ENCODE measurements around the gene DNM3. TPM values are rescaled to one million over a fixed set of nuclear protein-coding genes. Genes with fewer than 3 reads are reported as not detected.

The DNM3 gene
- total and polyA plus RNA-seq, 10 of the 15 experiments (the other 5 are each of a cell fraction or from before 2014, with no cell fraction given) = 0.03 to 1.5 (median 0.08) TPM; not detected in 3

DNA sequence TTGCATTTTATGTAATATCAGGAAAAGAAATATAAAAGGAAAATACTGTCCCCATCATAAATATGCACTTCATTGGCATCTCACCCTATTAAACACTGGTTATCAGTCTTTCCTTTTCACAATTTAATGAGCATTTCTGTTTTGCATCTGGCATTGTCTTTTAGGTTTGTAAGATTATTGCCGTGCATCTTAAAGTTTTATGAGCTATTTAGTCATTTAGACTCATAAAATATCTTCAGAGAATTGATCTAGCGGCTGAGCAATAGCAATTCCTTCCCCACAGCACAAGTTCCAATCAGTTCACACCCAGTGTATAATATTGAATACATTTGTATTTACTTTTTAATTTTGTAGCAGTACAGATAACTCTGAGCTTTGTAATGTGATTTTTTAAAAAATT, 466.8 kb downstream of the DNM3 start:
- no peak overlapping the region for H3K27ac ChIP-seq (ENCODE audit: control insufficient read depth, insufficient read depth)
- TF ChIP-seq, protein P1, sequence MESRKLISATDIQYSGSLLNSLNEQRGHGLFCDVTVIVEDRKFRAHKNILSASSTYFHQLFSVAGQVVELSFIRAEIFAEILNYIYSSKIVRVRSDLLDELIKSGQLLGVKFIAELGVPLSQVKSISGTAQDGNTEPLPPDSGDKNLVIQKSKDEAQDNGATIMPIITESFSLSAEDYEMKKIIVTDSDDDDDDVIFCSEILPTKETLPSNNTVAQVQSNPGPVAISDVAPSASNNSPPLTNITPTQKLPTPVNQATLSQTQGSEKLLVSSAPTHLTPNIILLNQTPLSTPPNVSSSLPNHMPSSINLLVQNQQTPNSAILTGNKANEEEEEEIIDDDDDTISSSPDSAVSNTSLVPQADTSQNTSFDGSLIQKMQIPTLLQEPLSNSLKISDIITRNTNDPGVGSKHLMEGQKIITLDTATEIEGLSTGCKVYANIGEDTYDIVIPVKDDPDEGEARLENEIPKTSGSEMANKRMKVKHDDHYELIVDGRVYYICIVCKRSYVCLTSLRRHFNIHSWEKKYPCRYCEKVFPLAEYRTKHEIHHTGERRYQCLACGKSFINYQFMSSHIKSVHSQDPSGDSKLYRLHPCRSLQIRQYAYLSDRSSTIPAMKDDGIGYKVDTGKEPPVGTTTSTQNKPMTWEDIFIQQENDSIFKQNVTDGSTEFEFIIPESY (IDR thresholded peaks at IDR 0.05) = no peak
- TF ChIP-seq SUPT20H (IDR thresholded peaks at IDR 0.05; ENCODE audit: borderline replicate concordance, control insufficient read depth, low read depth, low read length) = no peak
- no peak for TF ChIP-seq NRF1 (conservative IDR thresholded peaks at IDR 0.05; ENCODE audit: low read depth, low read length)
- TF ChIP-seq SREBF2 (IDR thresholded peaks at IDR 0.05; ENCODE audit: low read length) = no peak
- TF ChIP-seq, protein P2, sequence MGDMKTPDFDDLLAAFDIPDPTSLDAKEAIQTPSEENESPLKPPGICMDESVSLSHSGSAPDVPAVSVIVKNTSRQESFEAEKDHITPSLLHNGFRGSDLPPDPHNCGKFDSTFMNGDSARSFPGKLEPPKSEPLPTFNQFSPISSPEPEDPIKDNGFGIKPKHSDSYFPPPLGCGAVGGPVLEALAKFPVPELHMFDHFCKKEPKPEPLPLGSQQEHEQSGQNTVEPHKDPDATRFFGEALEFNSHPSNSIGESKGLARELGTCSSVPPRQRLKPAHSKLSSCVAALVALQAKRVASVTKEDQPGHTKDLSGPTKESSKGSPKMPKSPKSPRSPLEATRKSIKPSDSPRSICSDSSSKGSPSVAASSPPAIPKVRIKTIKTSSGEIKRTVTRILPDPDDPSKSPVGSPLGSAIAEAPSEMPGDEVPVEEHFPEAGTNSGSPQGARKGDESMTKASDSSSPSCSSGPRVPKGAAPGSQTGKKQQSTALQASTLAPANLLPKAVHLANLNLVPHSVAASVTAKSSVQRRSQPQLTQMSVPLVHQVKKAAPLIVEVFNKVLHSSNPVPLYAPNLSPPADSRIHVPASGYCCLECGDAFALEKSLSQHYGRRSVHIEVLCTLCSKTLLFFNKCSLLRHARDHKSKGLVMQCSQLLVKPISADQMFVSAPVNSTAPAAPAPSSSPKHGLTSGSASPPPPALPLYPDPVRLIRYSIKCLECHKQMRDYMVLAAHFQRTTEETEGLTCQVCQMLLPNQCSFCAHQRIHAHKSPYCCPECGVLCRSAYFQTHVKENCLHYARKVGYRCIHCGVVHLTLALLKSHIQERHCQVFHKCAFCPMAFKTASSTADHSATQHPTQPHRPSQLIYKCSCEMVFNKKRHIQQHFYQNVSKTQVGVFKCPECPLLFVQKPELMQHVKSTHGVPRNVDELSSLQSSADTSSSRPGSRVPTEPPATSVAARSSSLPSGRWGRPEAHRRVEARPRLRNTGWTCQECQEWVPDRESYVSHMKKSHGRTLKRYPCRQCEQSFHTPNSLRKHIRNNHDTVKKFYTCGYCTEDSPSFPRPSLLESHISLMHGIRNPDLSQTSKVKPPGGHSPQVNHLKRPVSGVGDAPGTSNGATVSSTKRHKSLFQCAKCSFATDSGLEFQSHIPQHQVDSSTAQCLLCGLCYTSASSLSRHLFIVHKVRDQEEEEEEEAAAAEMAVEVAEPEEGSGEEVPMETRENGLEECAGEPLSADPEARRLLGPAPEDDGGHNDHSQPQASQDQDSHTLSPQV (IDR thresholded peaks at IDR 0.05) = no peak
- TF ChIP-seq NBN (IDR thresholded peaks at IDR 0.05) = no peak
- no peak for TF ChIP-seq HDAC6 (IDR thresholded peaks at IDR 0.05; ENCODE audit: unreplicated experiment)
- no peak for TF ChIP-seq SIN3A (IDR thresholded peaks at IDR 0.05; ENCODE audit: low read depth, low read length)
- TF ChIP-seq, protein P3, sequence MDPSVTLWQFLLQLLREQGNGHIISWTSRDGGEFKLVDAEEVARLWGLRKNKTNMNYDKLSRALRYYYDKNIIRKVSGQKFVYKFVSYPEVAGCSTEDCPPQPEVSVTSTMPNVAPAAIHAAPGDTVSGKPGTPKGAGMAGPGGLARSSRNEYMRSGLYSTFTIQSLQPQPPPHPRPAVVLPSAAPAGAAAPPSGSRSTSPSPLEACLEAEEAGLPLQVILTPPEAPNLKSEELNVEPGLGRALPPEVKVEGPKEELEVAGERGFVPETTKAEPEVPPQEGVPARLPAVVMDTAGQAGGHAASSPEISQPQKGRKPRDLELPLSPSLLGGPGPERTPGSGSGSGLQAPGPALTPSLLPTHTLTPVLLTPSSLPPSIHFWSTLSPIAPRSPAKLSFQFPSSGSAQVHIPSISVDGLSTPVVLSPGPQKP (IDR thresholded peaks at IDR 0.05; ENCODE audit: low read depth, low read length) = no peak
- no peak for TF ChIP-seq NR2C2 (IDR thresholded peaks at IDR 0.05; ENCODE audit: borderline replicate concordance, control insufficient read depth, insufficient read length, low read depth)
- TF ChIP-seq BHLHE40 (IDR thresholded peaks at IDR 0.05; ENCODE audit: borderline replicate concordance in 1 of 2, low read depth in 2 of 2, low read length in 1 of 2) = no peak
- TF ChIP-seq KAT2A (conservative IDR thresholded peaks at IDR 0.05; ENCODE audit: control insufficient read depth, low read depth, low read length) = no peak
- intact Hi-C loops (cut with micrococcal nuclease; ENCODE audit: unreplicated experiment) (no loop called here), in situ Hi-C loops (cut with MboI) (no loop called here)
- H3K36me3 ChIP-seq (ENCODE audit: control insufficient read depth in 2 of 2, insufficient read depth in 2 of 2, low read length in 1 of 2) = no peaks in the 10 kb centered on the region
- SMC1A ChIA-PET (ENCODE audit: uncharacterized antibody, unreplicated experiment) = interaction anchor here (0.7 to 1.4 kb wide), 5 partner anchors 15 to 90 kb away, joined by 3 to 4 read pairs (median 3); no protein-coding TSS in a partner anchor
- H3K9me3 ChIP-seq (replicated peaks; ENCODE audit: control insufficient read depth, insufficient read depth, low read length) = no peaks in the 10 kb centered on the region
- no peaks in the 10 kb centered on the region for H4K20me1 ChIP-seq (ENCODE audit: control insufficient read depth, insufficient read depth)
- ATAC-seq (no peak), DNase-seq (ENCODE audit: low read depth, low spot score) (no peak), FAIRE-seq (no peak)
- no peak overlapping the region for H3K4me2 ChIP-seq (ENCODE audit: control insufficient read depth, insufficient read depth)
- H3K4me1 ChIP-seq (ENCODE audit: control insufficient read depth, insufficient read depth, low read length) = no peaks in the 10 kb centered on the region
- CTCF ChIA-PET = interaction anchor here (0.7 to 1.2 kb wide), 6 partner anchors 15 to 1063 kb away, joined by 3 read pairs; no protein-coding TSS in a partner anchor
- no peaks in the 10 kb centered on the region for H3K79me2 ChIP-seq (ENCODE audit: control insufficient read depth, insufficient read depth, low read length)
- RAD21 ChIA-PET (ENCODE audit: unreplicated experiment) = interaction anchor here (0.9 kb wide), 1 partner anchor 73 kb away, joined by 4 read pairs; no protein-coding TSS in a partner anchor
- no peak overlapping the region for H3K9ac ChIP-seq (ENCODE audit: control insufficient read depth, insufficient read depth, low read length)
- no peak overlapping the region for H3K4me3 ChIP-seq
- WGBS (ENCODE audit: insufficient coverage, insufficient replicate concordance, low lambda C conversion rate, missing lambda C conversion rate) = 74% methylated on average over 2 of the region's 2 CpGs
- H3K27me3 ChIP-seq (replicated peaks in 1 of 2; ENCODE audit: control insufficient read depth in 2 of 2, insufficient read depth in 2 of 2, low read length in 1 of 2) = no peaks in the 10 kb centered on the region
- POLR2A ChIA-PET = interaction anchor here (0.8 kb wide), 1 partner anchor 10 kb away, joined by 4 read pairs; no protein-coding TSS in a partner anchor
- no TSS peak for BruUV-seq (replicated peaks)
- H2AFZ ChIP-seq (ENCODE audit: control insufficient read depth, low read depth, low read length) = no peak overlapping the region

Measured in GM12878 (cell line).